Stimulated activated CD8-positive, alpha-beta memory T cell treated with anti-CD3 and anti-CD28 coated beads, Interleukin-7, amount 100 ng/mL, for 48 hours (primary cell): ENCODE results near the gene PROKR1.
"Not testable (repeated sequence)": the region's sequence is repeated elsewhere in the genome, so short reads cannot be mapped to it uniquely, and the experiment has no call there.

Source experiments
- DNase-seq, 2 donors: peaks; one replicate each; pipeline ENCODE4 v3.0.0-alpha.2; 2020; ENCODE audit warnings: low read depth in 1 of 2; ENCODE audit errors: extremely low read depth in 1 of 2

The PROKR1 gene

GRCh38 chr2:68653538-68653982 lies 10.2 kb downstream of the PROKR1 start:
- DNase-seq: peak in 1 of 2 donors; percentile 51

DNA sequence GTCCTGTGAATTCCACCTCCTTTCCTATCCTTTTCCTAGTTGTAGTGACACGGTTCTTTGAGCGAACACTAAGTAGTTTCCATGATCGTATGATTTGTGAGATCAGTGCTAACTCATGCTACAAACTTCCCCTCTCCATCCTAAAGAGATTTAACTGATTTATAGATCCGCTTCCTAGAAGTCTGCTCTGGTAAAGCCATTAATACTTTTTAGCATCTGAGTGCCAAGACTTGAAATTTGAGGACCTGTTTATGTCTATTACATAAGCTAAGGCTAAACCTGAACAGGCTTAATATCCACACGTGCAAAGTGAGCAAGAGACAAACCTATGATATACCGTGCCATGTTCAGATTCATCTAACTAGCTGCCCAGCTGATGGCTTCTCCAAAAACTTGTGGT lies 14.9 kb downstream of the PROKR1 start:
- DNase-seq: no peak

GRCh38 chr2:68659081-68659480 lies 15.7 kb downstream of the PROKR1 start:
- DNase-seq: no peak

DNA sequence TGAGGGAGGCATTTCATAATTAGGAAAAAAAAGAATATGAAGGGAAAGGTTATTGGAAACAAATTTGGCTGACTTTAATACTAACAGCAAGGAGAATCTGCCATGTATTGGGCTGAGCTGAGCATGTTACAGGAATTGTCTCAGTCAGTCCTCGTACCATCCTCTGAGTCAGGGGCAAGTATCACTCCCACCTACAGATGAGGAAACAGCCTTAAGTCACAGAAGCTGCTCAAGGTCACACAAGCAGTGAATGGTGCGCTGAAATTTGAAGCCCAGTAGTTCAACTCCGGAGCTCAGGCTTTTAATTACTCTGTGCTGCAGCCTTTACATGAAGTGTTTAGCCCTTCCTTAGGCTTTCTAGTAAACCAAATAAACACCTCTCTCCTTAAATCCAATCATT lies 17.3 kb downstream of the PROKR1 start:
- DNase-seq: no peak

DNA sequence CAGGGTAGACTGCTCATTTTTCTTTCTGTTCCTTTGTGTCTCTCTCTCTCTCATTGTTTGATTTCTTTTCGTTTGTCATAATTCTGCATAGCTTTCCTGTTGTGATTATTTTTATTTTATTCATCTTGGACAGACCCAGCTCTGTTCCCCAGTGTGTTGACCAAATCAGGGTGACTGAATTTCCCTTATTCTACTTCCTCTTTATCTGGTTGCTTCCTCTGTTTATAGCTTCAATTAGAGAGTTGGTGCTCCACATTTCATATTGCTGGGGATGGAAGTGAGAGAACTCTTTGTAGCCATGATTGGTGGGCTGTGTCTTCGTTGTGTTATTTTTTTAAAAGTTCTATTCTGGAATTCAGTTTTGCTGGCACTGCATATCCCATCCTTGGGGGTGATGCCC lies 19.1 kb downstream of the PROKR1 start:
- DNase-seq: no peak

DNA sequence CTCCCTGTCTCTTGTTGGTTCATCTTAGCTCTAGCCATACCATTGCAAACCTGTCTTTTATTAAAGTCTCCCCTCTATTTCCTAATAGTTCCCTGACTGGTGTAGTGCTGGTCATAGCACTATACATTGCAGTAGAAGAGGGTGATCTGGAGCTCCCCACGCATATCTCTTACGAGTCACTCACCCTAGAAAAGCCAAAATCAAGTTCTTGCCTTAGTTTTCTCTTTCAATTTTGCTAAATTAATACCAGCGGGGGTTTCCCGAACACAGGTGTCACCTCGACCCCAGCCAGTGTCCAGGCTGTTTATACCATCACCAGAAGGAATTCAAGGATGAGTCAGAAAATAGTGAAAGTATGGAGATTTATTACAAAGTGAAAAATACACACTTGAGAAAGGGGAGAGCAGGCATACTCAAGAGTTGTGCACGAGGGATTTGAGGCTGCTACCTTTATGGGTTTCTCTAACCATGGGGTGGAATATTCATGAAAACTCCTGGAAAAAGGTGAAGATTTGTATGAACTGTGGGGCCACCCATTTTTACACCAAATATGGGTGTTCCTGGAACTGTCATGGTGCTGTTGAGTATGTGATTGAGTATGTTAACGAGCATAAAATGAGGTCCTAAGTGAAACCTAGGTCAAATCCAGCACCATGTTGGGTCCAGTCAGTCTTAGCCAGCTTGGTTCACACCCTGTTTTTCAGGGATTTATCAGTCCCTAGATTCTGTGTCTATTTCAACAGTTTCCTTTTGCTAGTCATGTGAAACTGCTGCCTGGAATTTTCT lies 20.2 kb downstream of the PROKR1 start:
- no peak for DNase-seq

DNA sequence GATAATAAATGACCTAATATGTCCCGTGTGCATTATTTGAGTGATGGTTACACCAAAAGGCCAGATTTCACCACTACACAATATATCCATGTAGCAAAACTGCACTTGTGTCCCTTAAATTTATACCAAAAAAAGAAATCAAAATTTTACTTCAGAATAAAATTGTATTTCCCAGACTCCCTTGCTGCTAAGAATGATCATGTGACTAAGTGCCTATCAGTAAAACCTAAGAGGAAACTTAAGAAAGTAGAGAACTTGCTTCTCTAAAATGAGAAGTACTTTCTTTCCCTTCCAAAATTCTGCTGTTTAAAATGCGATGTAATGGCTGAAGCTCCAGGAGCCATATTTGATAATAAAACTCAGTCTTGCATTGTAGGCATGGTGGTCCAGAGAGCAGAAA lies 24.0 kb downstream of the PROKR1 start:
- DNase-seq: no peak

DNA sequence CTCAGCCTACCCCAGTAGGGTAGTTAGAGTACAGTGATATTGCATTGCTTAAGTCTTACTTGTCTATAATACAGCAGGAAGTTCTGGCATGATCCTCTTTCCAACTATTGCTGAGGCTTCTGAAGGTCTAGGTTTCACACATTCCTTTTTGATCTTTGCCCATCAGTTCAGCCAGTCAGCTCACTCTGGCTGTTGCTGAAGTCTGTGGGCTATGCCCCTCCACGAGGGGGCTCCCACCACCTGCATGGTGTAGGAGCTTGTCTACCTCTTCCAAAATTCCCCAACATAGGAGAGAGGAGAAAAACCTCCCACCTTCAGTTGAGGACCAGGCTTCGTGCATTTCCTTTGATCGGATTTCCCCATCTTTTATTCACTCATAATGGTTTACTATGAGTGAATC lies 26.3 kb downstream of the PROKR1 start:
- DNase-seq: no peak

DNA sequence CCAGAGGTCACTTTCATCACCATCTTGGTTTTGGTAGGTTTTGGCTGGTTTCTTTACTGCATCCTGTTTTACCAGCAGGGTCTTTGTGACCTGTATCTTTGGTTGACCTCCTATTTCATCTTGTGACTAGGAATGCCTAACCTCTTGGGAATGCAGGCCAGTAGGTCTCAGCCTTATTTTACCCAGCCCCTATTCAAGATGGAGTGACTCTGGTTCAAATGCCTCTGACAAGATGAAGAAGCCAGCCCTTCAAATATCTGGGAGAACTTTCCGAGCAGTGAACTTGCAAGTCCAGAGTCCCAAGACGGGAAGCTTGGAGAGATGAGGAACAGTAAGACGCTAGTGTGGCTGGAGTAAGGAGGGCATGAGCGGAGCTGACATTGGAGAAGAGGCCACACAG lies 28.6 kb downstream of the PROKR1 start:
- DNase-seq: no peak

DNA sequence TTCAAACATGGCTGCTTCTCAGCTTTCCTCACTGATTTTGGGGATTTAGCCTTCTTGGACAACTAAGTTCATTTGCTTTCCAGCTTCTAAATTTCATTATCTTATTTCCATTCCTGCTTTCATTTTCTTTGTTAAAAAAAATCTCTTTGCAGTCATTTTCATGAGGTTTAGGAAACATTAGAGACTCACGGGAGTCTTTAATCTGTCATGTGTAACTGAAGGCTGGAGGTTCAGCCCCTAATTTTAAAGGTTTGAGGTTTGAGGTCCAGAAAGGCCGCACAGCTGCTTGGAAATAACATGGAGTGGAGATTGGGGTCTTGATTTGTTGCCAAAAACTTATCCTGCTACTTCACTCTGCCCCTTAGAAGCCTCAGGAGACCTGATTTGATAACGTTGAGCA lies 30.3 kb downstream of the PROKR1 start:
- no peak for DNase-seq

DNA sequence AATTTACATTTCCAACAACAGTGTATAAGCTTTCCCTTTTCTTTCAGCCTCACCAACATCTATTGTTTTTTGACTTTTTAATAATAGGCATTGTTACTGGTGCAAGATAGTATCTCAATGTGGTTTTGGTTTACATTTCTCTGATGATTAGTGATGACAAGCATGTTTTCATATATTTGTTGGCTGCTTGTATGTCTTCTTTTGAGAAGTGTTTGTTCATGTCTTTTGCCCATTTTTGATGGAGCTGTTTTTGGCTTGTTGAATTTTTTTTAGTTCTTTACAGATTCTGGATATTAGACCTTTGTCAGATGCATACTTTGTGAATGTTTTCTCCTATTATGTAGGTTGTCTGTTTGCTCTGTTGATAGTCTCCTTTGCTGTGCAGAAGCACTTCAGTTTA lies 32.1 kb downstream of the PROKR1 start:
- DNase-seq: no peak

- DNase-seq: not testable (repeated sequence)
These were observed 34.5 kb downstream of the PROKR1 start for GRCh38 chr2:68677837-68678236.

DNA sequence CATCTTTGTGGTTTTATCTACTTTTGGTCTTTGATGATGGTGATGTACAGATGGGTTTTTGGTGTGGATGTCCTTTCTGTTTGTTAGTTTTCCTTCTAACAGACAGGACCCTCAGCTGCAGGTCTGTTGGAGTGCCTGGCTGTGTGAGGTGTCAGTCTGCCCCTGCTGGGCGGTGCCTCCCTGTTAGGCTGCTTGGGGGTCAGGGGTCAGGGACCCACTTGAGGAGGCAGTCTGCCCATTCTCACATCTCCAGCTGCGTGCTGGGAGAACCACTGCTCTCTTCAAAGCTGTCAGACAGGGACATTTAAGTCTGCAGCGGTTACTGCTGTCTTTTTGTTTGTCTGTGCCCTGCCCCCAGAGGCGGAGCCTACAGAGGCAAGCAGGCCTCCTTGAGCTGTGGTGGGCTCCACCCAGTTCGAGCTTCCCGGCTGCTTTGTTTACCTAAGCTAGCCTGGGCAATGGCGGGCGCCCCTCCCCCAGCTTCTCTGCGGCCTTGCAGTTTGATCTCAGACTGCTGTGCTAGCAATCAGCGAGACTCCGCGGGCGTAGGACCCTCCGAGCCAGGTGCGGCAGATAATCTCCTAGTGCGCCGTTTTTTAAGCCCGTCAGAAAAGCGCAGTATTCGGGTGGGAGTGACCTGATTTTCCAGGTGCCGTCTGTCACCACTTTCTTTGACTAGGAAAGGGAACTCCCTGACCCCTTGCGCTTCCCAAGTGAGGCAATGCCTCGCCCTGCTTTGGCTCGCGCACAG lies 36.0 kb downstream of the PROKR1 start:
- DNase-seq: not testable (repeated sequence)

GRCh38 chr2:68679917-68680267 lies 36.5 kb downstream of the PROKR1 start:
- not testable (repeated sequence) for DNase-seq

- DNase-seq: no peak
These were observed 40.8 kb downstream of the PROKR1 start for GRCh38 chr2:68684197-68684596.

GRCh38 chr2:68686178-68686577 lies 42.8 kb downstream of the PROKR1 start:
- no peak for DNase-seq

- DNase-seq: no peak
These were observed 43.6 kb downstream of the PROKR1 start for GRCh38 chr2:68687018-68687417.

DNA sequence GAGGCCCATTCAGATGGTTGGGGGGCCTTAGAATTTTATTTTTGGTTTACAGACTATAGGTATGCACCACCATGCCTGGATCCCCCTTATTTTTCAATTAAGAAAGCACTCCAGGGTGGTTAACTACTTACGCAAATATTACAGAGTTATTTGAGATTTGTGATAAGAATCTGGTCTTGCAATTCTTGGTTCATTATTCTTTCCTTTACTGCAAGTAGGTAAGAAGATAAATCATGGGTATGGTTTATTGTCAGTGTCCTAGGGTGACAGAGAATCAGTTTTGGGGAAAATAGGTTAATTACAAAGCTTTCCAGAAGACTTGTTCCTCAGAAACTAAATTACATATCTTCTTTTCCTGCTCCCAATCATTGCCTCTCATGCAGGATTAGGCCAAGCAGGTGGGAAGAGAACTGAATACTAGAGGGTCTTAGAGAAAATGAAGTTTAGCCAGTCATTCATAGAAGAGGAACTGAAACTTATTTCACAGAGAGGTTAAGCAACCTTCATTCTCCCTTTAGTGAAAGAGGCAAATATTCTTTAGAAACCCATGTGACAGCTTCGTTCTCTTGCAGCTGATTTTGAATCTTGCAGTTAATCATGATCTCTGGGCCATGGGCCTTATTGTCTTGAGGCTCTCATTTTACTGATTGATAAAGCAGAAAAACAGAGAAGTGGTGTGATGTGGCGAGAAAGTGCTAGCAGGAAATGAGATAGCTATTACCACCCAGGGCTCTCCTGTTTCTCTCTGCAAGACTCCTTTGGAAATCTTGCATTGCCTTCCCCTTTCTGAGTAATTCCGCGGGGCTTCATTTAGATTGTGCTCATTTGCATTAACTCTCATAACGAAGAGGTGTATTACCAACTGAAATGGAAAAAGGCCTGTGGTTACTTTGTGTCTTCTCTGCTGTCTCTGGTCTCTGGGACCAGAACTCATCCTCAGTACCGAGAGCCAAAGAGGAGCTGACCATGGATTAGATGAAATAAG lies 46.5 kb downstream of the PROKR1 start:
- DNase-seq: peak in 1 of 2 donors; percentile 8

- no peak for DNase-seq
These were observed 47.5 kb downstream of the PROKR1 start for GRCh38 chr2:68690851-68691250.

DNA sequence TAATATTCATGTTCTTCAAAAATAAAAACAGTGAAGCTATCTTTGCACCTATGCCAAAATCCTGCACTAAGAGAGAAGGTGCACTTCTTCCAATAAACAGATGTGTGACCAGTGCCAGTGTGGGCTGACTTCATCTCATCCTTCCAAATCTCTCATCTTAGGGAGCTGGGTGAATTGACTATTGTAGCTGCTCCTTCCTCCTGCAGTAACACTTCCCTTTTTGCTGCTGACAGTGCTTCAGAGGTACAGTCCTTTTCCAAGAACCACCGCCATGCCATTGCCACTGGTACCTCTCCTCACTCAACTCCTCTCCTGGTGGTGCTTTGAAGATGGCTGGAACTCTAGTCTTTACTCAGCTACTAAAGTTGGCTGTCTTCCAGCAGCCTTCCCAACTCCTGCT lies 49.1 kb downstream of the PROKR1 start:
- no peak for DNase-seq

- DNase-seq: no peak
These were observed 50.6 kb downstream of the PROKR1 start for GRCh38 chr2:68693951-68694350.
